GM12878 (cell line): ENCODE results near the gene INHA. TPM values are rescaled to one million over a fixed set of nuclear protein-coding genes. Genes with fewer than 3 reads are reported as not detected.

Experiments used
- ATAC-seq: fragments of 200-7000 bp; cut with Tn5 transposase; 3 replicates; pipeline ENCODE4 v1.9.1; 2020; ENCODE audit warnings: mild to moderate bottlenecking, moderate library complexity
- BruUV-seq: library from RNA; stranded (reverse); fragments of 400-500 nt; replicated peaks from 2 replicates; lab custom pipeline; 2021; lab: Mats Ljungman, UMichigan
- CTCF ChIA-PET: fragments of 300-600 bp; sonication (Branson Sonifier 250); formaldehyde crosslinking; extraction: SDS; loops from one replicate; lab custom pipeline; 2021; ENCODE audit warnings: inconsistent platforms; lab: Yijun Ruan, JAX
- POLR2A ChIA-PET: fragments of 350-600 bp; formaldehyde crosslinking; extraction: SDS; loops from one replicate; lab custom pipeline; 2021; ENCODE audit warnings: inconsistent platforms; lab: Charles Lee
- RAD21 ChIA-PET: fragments of 300-600 bp; sonication (Branson Sonifier 250); formaldehyde crosslinking; loops from one replicate; lab custom pipeline; 2023; ENCODE audit warnings: antibody characterized with exemption; ENCODE audit not compliant: unreplicated experiment; lab: Charles Lee
- SMC1A ChIA-PET: fragments of 300-600 bp; sonication (Branson Sonifier 250); formaldehyde crosslinking; loops from one replicate; lab custom pipeline; 2023; ENCODE audit not compliant: unreplicated experiment, uncharacterized antibody; lab: Charles Lee
- DNase-seq: peaks from one replicate; pipeline ENCODE4 v3.0.0-alpha.2; 2011; ENCODE audit warnings: low read depth, low spot score
- FAIRE-seq: peaks from 3 replicates; lab custom pipeline; 2011; peaks lifted over from hg19 to GRCh38; lab: Jason Lieb, UNC
- H2AFZ ChIP-seq: 2 replicates; pipeline ENCODE4 v1.6.0; 2011; ENCODE audit warnings: low read depth, low read length, control low read depth; ENCODE audit not compliant: control insufficient read depth
- H3K27ac ChIP-seq: 2 replicates; pipeline ENCODE4 v1.5.1; 2011; ENCODE audit warnings: control low read depth; ENCODE audit not compliant: control insufficient read depth, insufficient read depth
- H3K27me3 ChIP-seq, 2 experiments: replicated peaks in 1 of 2; 2 replicates each; pipeline versions ENCODE4 v1.6.0 to v1.6.1; 2011; ENCODE audit warnings: low read length in 1 of 2; ENCODE audit not compliant: control insufficient read depth in 2 of 2, insufficient read depth in 2 of 2
- H3K36me3 ChIP-seq, 2 experiments: 2 replicates each; pipeline ENCODE4 v1.5.1; 2011; ENCODE audit warnings: low read length in 1 of 2; ENCODE audit not compliant: control insufficient read depth in 2 of 2, insufficient read depth in 2 of 2
- H3K4me1 ChIP-seq: 2 replicates; pipeline ENCODE4 v1.6.1; 2011; ENCODE audit warnings: mild to moderate bottlenecking, low read length, moderate library complexity, mixed read lengths; ENCODE audit not compliant: control insufficient read depth, insufficient read depth
- H3K4me2 ChIP-seq: 2 replicates; pipeline ENCODE4 v1.6.0; 2011; ENCODE audit warnings: control low read depth; ENCODE audit not compliant: control insufficient read depth, insufficient read depth
- H3K4me3 ChIP-seq: fragments of 200-600 bp; sonication (generic); 2 replicates; pipeline ENCODE4 v1.5.1; 2016
- H3K79me2 ChIP-seq: 2 replicates; pipeline ENCODE4 v1.6.0; 2011; ENCODE audit warnings: low read length; ENCODE audit not compliant: control insufficient read depth, insufficient read depth
- H3K9ac ChIP-seq: 2 replicates; pipeline ENCODE4 v1.8.0; 2011; ENCODE audit warnings: low read length, control low read depth, mixed read lengths; ENCODE audit not compliant: control insufficient read depth, insufficient read depth
- H3K9me3 ChIP-seq: replicated peaks from 3 replicates; pipeline ENCODE4 v1.5.1; 2011; ENCODE audit warnings: mild to moderate bottlenecking, low read length; ENCODE audit not compliant: control insufficient read depth, insufficient read depth
- H4K20me1 ChIP-seq: 2 replicates; pipeline ENCODE4 v1.6.0; 2011; ENCODE audit not compliant: control insufficient read depth, insufficient read depth
- BMI1 ChIP-seq: fragments of 450-650 bp; IDR thresholded peaks from 2 replicates; pipeline ENCODE4 v1.6.1; 2016; ENCODE audit warnings: mild to moderate bottlenecking, moderate library complexity, borderline replicate concordance
- GATAD2B ChIP-seq: fragments of 450-650 bp; conservative IDR thresholded peaks from 2 replicates; pipeline ENCODE4 v1.6.1; 2017; ENCODE audit warnings: low read depth, mild to moderate bottlenecking, moderate library complexity
- HDAC2 ChIP-seq: fragments of 200-600 bp; sonication (generic); IDR thresholded peaks from 2 replicates; pipeline ENCODE4 v1.6.1; 2017
- MAX ChIP-seq: IDR thresholded peaks from 2 replicates; pipeline ENCODE4 v1.6.1; 2012; ENCODE audit warnings: low read depth, low read length, improper control_type of control experiment
- NFXL1 ChIP-seq: fragments of 450-650 bp; IDR thresholded peaks from 2 replicates; pipeline ENCODE4 v1.6.1; 2017; ENCODE audit warnings: antibody characterized with exemption, mild to moderate bottlenecking, borderline replicate concordance
- PAX5 ChIP-seq: IDR thresholded peaks from 2 replicates; pipeline ENCODE4 v1.6.1; 2011; ENCODE audit warnings: low read depth, low read length, borderline replicate concordance
- POLR2A ChIP-seq: IDR thresholded peaks from 2 replicates; pipeline ENCODE4 v1.6.1; 2011; ENCODE audit warnings: low read depth, mild to moderate bottlenecking, low read length
- PRDM15 ChIP-seq: fragments of 450-650 bp; formaldehyde crosslinking; IDR thresholded peaks from 2 replicates; pipeline ENCODE4 v1.4.0; 2020; ENCODE audit warnings: mild to moderate bottlenecking, moderate library complexity
- SP1 ChIP-seq: IDR thresholded peaks from one replicate; pipeline ENCODE4 v1.6.1; 2011; ENCODE audit warnings: low read depth, low read length
- STAT1 ChIP-seq: fragments of 450-650 bp; conservative IDR thresholded peaks from 2 replicates; pipeline ENCODE4 v1.6.1; 2014; ENCODE audit warnings: antibody characterized with exemption, mild to moderate bottlenecking
- YY1 ChIP-seq: IDR thresholded peaks from 2 replicates; pipeline ENCODE4 v1.6.1; 2011; ENCODE audit warnings: low read depth, mild to moderate bottlenecking, low read length
- WGBS: methylation state at CpG from one replicate; pipeline ENCODE4 v1.1.6; 2016; ENCODE audit warnings: low lambda C conversion rate; ENCODE audit not compliant: insufficient replicate concordance, insufficient coverage; ENCODE audit errors: missing lambda C conversion rate; 5-methylcytosine and 5-hydroxymethylcytosine counted together
- in situ Hi-C: fragments of 300-500 bp; cut with MboI; formaldehyde crosslinking; loops from 9 replicates; pipeline ENCODE4 v1.14.3; 2018; ENCODE audit warnings: mixed read lengths
- intact Hi-C: fragments of 100-400 bp; cut with micrococcal nuclease; formaldehyde crosslinking; loops from one replicate; pipeline ENCODE4 v1.14.2; 2022; ENCODE audit not compliant: unreplicated experiment
- polyA plus RNA-seq, 11 experiments: library from polyadenylated mRNA; depleted of rRNA in 4 of 11; unstranded in 6 of 11; stranded (reverse) in 5 of 11; fragments of >200 nt; fragmentation: Nextera tagmentation in 4 of 11; fragmentation: Illumina TruSeq in 1 of 11; extraction: Ambion mirVana in 4 of 11; extraction: Trizol in 1 of 11; gene quantifications; 1 replicate in 1 of 11; 2 replicates in 10 of 11; pipeline versions ENCODE4 v1.2.1 to v1.2.3, GENCODE V29; 2011 to 2016; ENCODE audit warnings: inconsistent platforms in 2 of 11, missing spikeins in 2 of 11, low read depth in 1 of 11
- total RNA-seq, 4 experiments: library from RNA; depleted of rRNA in 3 of 4; stranded (reverse); fragments of >200 nt in 3 of 4; fragmentation: Illumina TruSeq in 1 of 4; extraction: Trizol in 1 of 4; gene quantifications; 2 replicates each; pipeline versions ENCODE4 v1.2.1 to v1.2.3, GENCODE V29; 2013 to 2021

Gene INHA
- total and polyA plus RNA-seq, 10 of the 15 experiments (the other 5 are each of a cell fraction or from before 2014, with no cell fraction given) = not detected

GRCh38 chr2:219537657-219538488 is 34.2 kb upstream of the INHA start (continued):
- no peak for TF ChIP-seq PRDM15 (CRISPR knock-in tag)

DNA sequence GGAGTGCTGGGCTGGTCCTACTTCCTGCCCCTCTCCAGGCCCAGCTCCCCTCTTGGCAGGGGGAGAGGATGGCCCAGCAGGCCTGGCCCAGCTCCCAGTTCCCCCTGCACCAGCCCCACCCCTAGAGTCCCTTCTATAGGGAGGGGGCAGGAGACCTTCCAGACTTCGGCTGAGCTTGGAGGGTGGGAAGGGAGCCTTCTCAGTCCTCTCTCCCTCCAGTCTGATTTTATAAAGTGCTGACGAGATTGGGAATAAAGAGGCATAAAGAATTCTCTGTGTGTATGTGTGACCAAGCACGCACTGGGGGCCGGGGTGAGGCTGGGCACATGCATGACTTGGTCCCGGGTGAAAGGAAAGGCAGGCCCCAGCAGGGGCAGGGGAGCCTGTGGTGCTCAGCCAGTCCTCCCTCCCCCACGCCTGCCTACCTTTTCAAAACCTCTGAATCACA is 33.6 kb upstream of the INHA start:
- Histone ChIP-seq H4K20me1 (no peaks in the 10 kb centered on the region), H3K4me3 (no peak overlapping the region), H2AFZ (no peak overlapping the region), H3K9ac (no peak overlapping the region), H3K4me2 (no peak overlapping the region), H3K36me3 (no peaks in the 10 kb centered on the region; a peak in 1 of 4 replicates), H3K27me3 (peaks cover 0 to 3% of the 10 kb centered on the region in 2 experiments; a peak in 2 of 4 replicates), H3K4me1 (peaks cover 3% of the 10 kb centered on the region; the same call in 1 of the 2 replicates), H3K79me2 (no peaks in the 10 kb centered on the region), H3K27ac (no peak overlapping the region), H3K9me3 (no peaks in the 10 kb centered on the region)
- intact Hi-C loops (no loop called here), in situ Hi-C loops (no loop called here)
- ATAC-seq (no peak), DNase-seq (no peak), FAIRE-seq (no peak)
- POLR2A ChIA-PET = no interaction called here
- TF ChIP-seq HDAC2 (no peak), YY1 (no peak), NFXL1 (no peak), PAX5 (no peak), MAX (no peak), STAT1 (no peak), POLR2A (no peak), SP1 (no peak), BMI1 (no peak), GATAD2B (no peak)
- RAD21 ChIA-PET = no interaction called here
- SMC1A ChIA-PET = no interaction called here
- CTCF ChIA-PET = interaction anchor here (1.3 to 4.6 kb wide), 2 partner anchors 9 to 152 kb away, joined by 4 to 63 read pairs; no protein-coding TSS in a partner anchor
- no TSS peak for BruUV-seq
- 58% methylated on average over 6 of the region's 6 CpGs for WGBS
